T-helper 22 cell (primary cell): Measurements from ENCODE around the gene TMEM100.
"Not testable (repeated sequence)": the region's sequence is repeated elsewhere in the genome, so short reads cannot be mapped to it uniquely, and the experiment has no call there.

Source experiments
- DNase-seq: peaks from one replicate; pipeline ENCODE4 v3.0.0-alpha.2; 2020; ENCODE audit warnings: low read depth

The TMEM100 gene

DNA sequence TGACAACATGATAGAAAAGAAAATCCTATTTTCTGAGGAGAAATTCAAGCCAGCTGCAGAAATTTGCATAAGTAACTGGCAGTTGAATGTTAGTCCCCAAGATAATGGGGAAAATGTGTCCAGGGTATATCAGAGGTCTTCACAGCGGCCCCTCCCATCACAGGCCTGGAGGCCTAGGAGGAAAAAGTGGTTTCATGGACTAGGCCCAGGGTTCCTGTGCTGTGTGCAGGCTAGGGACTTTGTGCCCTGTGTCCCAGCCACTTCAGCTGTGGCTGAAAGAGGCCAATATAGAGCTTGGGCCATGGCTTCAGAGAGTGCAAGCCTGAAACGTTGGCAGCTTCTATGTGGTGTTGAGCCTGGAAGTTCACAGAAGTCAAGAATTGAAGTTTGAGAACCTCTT, 35.6 kb downstream of the TMEM100 start:
- DNase-seq, result no peak

DNA sequence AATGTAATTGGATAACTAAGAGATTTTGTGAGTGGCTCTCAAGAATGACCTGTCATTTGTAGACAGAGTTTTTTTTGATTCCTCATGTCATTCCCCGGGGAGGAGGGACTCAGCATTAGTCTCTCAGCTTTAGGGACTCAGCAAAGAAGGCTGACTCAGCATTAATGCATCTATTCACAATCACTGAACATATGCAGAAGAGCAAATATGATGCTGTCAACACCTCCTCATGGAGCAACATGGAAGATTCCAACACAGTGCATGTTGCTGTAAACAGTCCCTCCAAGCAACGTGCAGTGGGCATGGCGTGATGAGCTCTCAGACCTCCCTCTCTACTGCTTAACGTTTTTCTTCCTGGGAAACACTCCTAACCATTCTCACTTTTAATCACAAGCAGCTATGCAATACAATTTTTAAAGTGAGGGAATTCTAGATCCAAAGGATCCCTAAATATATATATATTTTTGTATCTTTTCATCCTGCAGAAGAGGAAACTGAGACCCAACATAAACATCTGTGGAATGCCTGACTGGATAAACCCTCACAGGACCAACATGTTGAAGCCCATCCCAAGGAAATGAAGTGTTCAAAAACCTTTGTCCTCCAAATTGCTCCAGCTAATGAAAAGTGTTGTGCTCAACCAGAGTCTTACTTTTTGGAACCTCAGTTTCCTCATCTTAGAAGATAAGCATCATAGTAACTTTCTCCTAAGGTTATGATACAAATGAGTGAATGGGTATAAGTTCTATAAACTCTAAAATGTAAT, 38.9 kb downstream of the TMEM100 start:
- DNase-seq, result no peak

GRCh38 chr17:55681342-55681700, 41.3 kb downstream of the TMEM100 start:
- no peak for DNase-seq

DNA sequence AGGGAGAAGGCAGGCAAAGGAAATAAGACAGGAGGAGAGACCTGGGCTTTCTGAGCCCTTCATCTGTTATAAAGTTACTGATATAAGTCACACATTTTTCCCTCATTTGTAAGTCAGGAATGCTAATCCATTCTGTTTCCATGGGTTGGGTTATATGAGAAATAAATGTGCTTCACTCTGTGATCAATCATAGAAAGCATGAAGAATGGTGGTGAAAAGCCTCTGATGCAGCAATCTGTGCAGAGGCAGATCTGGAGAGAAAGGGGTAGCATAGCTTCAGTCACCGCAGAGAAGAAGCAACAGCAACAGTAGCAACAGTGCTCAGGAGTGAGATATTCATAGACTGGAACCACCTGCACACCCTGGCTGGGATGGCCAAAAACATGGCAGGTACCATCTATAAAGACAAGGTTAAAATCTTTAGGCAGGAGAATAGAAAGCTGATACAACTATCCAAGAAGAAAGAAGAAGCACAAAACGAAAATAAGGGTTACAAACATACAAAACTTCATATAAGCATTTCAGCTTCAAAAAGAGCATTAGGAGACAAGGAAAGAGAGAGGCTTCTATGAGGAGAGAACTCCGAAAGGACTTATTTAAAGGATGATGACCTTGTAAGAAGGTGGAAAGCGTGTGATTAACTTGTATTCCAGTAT, 41.9 kb downstream of the TMEM100 start:
- DNase-seq, result no peak

DNA sequence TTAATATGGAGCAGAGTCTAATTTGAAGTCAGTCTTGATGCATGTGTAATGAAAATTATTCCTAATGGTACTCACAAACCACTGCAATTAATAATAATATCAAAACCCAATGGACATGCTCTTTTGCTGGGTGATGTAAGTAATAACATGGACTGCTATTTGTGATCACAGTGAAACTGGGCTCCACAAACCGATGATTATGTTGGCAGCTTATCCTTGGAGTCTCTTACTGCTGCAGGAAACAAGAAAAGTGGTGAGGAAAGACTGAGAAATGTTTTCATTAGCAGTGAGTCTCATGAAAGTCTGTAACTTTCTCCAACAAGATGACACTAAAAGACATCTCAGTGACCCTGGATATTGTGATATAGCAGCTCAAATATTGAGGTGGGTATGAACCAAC, 45.2 kb downstream of the TMEM100 start:
- no peak for DNase-seq

DNA sequence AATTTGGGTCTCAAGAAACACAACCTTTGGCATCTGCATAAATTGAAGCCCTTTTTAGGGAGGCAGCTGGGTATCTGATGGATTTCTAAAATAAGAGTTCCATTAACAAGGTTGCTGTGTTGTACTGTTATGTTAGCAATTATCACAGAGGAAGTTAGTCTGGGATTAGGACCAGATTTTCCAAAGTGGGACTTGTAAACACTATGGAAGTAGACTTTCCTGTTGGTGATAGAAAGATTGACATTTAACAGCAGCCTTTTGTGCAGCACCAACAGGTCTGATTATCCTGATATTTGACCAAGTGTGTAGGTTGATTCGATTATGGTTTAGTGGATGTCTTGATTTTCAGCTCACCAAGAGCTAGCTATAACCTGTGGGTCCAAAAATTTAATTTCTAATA, 46.4 kb downstream of the TMEM100 start:
- DNase-seq, result no peak

DNA sequence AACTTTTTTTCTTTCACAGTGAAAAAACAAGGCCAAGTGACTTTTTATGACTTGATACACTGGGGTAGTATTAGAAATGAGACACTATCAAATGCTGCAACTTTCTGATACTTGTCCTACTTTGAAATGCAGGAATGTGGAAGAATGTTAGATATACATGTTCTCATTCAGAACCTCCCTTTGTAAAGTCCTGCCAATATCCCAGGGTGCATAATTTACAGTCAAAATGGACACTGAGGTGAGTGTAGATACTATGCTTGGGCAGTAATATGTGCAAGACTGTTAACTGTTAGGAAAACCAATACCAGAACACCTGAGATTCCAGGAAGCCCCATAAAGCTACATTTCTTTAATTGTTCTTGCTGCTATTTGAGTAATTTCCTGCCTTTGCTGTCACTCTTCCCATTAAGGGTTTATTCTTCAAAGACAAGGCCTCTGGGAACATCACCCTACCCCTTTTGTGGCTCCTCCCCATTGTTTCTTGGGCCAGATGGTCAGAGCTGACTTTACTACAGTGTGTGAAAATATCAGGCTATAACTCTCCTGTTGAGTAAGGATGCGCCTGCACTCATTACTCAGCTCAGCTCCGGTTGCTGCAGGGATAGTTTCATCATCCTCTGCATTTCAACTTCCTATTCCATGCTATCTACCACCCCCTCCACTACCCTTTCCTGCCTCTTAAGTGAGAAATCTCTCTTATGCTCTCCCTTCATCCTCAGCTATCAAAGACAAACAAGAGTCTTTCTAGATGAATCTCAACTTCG, 48.7 kb downstream of the TMEM100 start:
- no peak for DNase-seq

GRCh38 chr17:55672585-55673501, 49.8 kb downstream of the TMEM100 start:
- DNase-seq, result no peak

- not testable (repeated sequence) for DNase-seq
Measured at GRCh38 chr17:55672010-55672409, 50.7 kb downstream of the TMEM100 start.
